IPS-18c (cell line): Measurements from ENCODE around the gene OCA2.
"Not testable (repeated sequence)": the region's sequence is repeated elsewhere in the genome, so short reads cannot be mapped to it uniquely, and the experiment has no call there.

Experiments
- H3K4me3 ChIP-seq: 2 replicates; pipeline ENCODE4 v1.7.0; 2013; ENCODE audit warnings: low read depth, mild to moderate bottlenecking, low read length, moderate library complexity; ENCODE audit not compliant: insufficient read depth
- H3K9me3 ChIP-seq: one replicate; pipeline ENCODE4 v1.6.1; 2013; ENCODE audit warnings: mild to moderate bottlenecking, low read length, moderate library complexity; ENCODE audit not compliant: control insufficient read depth, insufficient read depth

The OCA2 gene

DNA sequence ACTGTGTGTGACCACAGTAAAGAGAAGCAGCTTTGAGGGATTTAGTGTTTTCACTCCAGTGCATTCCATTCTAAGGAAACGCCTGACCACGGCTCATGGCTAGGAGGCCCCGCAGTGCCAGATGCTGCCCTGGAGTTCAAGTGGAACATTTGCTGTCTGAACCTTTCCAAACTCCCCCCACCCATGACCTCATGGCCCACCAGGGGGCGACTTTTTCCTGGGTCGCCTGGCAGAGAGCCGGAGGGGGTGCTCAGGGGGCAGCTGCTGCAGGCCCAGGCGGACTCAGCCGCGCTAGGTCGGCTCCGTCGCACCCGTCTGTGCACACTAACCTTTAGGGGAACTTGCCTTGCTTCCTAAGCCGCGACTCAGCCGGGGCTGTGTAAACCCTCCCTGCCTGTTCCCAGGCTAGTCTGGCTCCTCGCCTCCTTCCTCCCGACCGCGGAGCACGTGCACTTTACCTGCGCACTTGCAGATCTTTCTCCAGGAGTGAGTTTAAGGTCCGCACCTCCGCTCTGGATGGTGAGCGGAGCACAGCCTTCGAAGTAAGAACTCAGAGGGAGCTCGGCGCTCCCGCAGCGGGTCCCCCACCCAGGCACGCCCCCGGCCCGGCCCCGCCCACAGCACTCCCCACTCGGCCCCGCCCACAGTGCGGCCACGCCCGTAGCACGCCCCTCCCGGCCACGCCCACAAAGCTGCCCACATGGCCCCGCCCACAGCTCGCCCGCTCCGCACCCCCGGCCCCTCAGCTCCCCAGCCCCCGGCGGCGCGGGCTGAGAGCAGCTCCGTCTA lies at the start of gene OCA2:
Gene OCA2, minus strand, starts transcription at position 550 of the 789 bp plus-strand sequence. CDS start 17,441 bp downstream, outside the sequence.
- no peaks in the 10 kb centered on the region for H3K9me3 ChIP-seq
- peak within 1 kb of the TSS; percentile 48 for H3K4me3 ChIP-seq

DNA sequence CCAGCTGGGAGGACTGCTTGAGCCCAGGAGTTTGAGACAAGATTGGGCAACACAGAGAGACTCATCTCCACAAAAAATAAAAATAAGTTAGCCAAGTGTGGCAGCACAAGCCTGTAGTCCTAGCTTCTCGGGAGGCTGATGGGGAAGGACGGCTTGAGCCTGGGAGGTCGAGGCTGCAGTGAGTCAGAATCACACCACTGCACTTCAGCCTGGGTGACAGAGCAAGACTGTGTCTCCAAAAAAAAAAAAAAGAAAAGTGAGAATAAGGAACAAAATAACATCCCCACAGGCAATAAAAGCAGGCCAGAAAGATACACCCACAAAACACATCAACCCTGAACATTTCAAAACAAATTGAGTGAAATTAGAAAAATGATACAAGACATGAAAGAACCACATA lies 48.7 kb upstream of the OCA2 start:
- Histone ChIP-seq H3K9me3 (no peaks in the 10 kb centered on the region), H3K4me3 (no peak overlapping the region)

DNA sequence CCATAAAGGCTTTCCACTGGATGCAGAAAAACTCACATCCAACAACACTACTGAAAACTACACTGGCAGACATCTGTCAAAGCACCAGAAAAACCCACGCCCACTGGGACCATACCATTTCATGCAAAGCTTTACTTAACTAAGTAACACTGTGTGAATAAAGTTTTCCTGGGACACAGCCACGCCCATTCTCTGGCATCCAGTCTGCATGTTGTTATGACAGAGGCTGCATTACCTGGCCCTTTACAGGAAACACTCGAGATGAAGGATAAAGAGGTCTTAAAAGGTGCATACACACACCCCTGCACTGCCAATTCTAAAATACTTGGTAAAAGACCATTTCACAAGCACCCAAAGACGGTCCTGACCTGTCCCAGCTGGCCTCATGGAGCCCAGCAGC lies 46.3 kb upstream of the OCA2 start:
- H3K9me3 ChIP-seq: not testable (repeated sequence)

DNA sequence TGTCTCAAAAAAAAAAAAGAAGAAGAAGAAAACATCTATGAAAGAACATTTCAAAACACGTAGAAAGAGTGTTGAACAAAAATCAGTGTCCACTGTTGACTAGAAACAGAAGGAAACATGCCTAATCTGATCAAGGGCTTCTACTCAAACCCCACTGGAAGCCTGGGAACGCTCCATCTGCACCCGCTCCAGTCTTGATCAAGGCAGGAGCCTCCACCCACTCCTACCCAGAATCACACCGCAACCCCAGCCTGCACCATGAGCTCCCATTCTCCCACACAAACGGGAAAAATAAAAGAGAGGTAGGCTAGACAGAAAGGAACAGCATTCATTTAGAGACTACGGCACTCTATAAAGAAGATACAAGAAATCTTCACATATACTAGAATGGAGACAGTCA lies 40.9 kb upstream of the OCA2 start:
- no peak overlapping the region for H3K4me3 ChIP-seq
- H3K9me3 ChIP-seq: no peaks in the 10 kb centered on the region

More for the DNA sequence above, 46.3 kb upstream of the OCA2 start:
- H3K4me3 ChIP-seq: not testable (repeated sequence)

DNA sequence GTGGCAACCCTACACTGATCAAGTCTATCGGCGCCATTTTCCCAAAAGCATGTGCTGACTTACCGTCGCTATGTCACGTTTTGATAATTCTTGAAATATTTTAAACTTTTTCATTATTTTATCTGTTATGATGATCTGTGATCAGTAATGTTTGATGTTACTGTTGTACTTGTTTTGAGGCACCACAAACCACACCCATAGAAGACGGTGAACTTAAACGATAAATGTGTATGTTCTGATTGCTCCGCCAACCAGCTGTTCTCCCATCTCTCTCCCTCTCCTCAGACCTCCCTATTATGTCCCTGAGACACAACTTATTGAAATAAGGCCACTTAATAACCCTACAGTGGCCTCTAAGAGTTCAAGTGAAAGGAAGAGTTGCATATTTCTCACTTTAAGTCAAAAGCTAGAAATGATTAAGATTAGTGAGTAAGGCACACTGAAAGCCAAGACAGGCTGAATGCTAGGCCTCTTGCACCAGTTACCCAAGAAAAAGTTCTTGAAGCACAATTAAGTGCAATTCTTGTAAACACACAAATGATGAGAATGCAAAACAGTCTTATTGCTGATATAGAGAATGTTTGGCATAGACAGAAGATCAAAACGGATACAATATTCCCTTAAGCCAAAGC lies 38.4 kb upstream of the OCA2 start:
- not testable (repeated sequence) for H3K9me3 ChIP-seq, H3K4me3 ChIP-seq

DNA sequence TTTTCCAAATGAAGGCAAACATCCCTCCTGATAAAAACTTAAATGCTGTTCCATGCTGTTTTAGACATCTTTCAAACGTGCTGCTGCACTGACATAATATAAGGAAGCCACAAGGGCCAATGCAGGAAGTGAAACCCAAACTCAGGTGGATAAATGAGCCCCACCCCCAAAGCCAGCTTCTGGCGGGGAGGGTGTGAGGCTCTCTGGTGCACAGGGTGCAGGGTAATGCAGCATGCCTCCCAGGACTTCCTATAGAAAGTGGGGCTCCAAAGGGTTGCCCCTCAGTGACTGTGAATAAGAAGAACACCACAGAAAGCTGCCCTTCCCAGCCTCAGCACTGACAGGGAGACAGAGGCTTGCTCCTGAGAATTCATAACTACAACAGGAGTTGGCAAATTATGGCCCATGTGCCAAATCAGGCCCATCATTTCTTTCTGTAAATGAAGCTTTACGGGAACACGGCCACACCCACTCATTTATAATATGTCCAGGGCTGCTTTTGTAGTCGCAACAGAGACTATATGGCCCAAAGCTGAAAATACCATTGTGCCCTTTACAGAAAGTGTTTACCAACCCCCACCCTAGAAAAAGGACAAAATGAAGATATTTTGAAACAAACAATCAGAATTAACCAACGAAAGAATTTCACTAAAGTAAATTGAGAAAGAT lies 37.3 kb upstream of the OCA2 start:
- H3K4me3 ChIP-seq, H3K9me3 ChIP-seq: not testable (repeated sequence)

DNA sequence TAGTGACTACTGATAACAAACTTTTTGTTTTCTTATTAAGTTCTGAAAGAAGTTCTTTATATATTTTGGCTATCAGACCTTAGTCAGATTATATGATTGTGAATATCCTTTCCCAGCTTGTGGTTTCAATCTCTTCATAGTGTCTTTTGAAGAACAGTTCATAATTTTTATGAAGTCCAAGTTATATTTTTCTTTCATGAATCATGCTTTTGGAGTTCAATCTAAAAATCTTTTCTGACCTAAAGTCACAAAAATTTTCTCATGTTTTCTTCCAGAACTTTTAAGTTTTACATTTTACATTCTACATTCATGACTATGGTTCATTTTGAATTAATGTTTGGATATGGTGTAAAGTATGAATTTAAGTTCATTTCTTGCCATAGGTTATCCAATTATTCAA lies 34.2 kb upstream of the OCA2 start:
- Histone ChIP-seq H3K4me3 (no peak overlapping the region), H3K9me3 (no peaks in the 10 kb centered on the region)

DNA sequence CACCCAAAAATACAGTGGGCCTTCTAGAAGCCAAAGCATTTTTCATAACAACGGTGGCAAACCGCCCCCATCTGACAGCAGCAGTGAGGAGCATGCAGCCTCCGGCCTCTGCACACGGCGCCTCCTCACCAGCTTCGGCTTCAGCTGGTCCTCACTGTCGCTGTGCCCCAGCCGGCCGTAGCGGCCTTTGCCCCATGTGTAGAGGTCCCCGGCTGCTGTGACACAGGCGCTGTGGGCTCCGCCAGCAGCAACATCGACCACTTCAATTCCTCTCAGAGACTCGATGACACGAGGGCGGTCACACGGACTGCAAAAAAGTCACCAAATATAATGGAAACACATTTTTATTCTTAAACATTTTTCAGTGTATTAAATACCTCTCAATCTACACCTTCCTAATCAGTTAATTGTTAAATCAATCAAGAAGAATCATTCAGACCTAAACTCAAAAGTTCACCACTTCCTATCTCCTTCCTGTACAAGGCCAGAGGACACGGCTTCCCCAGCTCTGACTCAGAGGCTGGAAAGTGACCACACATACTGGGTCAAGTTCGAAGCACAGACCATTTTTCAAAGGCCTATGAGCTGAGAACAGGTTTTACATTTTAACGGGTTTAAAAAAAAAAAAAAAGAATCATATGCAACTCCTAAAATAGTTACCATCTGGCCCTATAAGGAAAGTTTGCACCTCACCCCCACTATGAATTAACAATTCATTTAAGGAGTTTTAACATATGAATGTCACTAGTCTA lies 33.6 kb upstream of the OCA2 start:
- Histone ChIP-seq H3K9me3 (no peaks in the 10 kb centered on the region), H3K4me3 (no peak overlapping the region)

DNA sequence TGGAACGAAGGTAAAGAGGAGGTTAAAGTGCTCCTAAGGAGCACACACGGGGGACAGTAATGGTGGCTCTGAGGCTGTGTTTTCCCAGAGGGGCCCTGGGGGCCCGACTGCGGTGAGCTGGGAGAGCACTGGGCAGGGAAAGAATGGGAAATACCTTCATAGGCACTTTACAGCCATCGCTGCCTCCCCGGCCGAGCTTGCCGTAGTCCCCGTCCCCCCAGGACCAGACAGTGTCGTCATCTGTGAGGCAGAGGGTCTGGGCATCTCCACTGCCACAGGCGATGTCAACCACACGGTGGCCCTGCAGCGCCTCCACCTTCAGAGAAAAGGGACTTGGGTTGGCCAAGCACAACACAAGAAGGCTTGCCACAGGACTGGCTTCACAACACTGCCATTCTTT lies 32.8 kb upstream of the OCA2 start:
- Histone ChIP-seq H3K9me3 (no peaks in the 10 kb centered on the region), H3K4me3 (no peak overlapping the region)

DNA sequence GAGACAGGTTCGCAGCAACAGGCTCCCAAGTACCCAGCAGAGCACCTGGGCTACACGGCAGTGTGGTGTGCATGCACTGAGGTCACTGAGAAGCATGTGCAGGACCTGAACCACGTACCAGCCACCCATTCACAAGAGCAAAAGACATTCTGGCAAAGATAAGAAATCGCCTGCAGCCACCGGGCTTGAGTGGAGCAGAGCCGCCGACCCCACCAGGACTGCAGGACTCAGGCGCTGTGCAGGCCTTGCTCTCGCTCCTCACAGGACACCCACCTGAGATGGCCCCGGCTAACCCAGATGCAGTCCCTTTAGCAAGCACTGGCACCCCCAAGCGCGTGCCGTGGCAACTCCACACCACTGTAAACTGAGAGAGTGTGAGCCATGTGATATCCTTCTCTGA lies 32.3 kb upstream of the OCA2 start:
- no peaks in the 10 kb centered on the region for H3K9me3 ChIP-seq
- no peak overlapping the region for H3K4me3 ChIP-seq

DNA sequence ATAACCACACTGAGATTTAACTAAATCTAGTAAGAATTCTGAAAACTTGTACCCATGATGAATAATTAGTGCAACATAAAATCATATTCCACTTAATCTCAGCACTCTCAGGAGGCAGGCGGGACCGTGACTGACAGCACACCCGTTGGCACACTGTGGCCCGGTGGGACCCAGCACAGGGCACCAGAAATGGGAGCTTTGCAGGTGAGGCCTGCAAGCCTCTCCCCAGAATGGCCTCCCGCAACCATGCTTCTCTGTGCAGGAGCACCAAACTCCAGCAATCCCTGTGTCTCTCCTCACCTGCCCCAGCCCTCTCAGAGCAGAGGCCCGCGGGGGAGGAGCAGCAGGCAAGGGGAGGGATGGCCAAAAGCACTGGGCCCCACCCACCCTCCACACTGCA lies 31.5 kb upstream of the OCA2 start:
- Histone ChIP-seq H3K4me3 (no peak overlapping the region), H3K9me3 (no peaks in the 10 kb centered on the region)

DNA sequence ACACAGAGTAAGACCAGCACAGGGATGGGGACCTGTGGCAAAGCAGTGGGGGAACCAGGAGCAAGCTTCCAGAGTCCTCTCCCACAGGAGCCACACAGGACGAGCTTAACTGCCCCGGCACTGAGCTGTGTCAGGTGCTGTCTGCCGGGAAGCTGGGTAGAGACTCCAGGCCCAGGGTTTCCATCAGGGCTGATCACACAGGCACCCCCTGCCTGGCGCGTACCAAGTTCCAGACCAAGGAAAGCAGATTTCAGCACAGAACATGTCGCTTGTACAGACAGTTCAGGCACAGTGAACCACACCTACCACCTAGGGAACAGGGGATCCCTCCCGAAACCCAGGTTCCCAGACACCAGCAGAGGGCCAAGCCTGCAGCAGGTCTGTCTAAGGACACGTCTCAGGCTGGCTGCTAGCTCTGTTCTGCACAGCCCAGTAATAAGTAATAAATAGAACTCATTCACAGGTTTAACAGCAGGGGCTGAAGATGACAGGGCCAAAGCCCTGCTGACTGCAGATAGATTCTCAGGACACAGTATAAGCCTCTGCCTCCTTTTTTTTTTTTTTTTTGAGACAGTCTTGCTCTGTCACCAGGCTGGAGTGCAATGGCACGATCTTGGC lies 30.2 kb upstream of the OCA2 start:
- Histone ChIP-seq H3K9me3 (no peaks in the 10 kb centered on the region), H3K4me3 (no peak overlapping the region)

DNA sequence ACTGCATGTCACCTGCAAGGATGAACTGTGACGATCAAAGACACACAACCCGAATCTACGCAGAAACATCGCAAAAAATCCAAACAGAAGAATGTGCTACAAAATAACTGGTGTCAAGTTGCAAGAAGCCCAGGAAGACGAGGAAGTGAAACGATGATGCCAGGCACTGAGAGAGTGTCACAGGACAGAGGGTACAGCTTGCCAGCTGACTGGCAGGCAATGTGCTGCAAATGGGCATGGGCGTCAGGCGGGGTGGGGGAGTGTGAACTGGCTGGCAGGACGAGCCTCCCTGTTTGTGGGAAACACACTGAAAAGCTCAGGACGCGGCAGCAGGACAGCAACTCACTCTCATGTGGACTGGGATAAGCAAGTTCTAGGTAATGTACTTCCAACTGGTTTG lies 28.9 kb upstream of the OCA2 start:
- H3K4me3 ChIP-seq: no peak overlapping the region
- no peaks in the 10 kb centered on the region for H3K9me3 ChIP-seq

DNA sequence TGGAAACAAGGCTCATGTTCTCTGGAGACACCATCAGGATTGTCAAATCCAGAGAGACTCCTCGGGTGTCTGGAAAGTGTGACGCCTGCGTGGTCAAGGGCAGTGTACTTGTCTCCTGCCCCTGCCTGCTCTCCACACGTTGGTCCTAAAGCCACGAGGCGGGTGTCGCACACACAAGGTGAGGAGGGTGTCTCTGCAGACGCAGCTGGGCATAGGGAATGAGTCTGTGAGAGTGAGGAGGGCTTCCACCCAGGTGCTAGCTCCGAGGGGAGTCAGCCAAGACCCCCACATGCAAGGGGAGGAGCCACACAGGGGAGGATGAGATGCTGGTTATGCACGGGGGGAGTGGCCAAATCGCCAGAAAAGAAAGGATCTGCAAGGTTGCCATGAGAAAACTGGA lies 27.9 kb upstream of the OCA2 start:
- no peaks in the 10 kb centered on the region for H3K9me3 ChIP-seq
- no peak overlapping the region for H3K4me3 ChIP-seq

DNA sequence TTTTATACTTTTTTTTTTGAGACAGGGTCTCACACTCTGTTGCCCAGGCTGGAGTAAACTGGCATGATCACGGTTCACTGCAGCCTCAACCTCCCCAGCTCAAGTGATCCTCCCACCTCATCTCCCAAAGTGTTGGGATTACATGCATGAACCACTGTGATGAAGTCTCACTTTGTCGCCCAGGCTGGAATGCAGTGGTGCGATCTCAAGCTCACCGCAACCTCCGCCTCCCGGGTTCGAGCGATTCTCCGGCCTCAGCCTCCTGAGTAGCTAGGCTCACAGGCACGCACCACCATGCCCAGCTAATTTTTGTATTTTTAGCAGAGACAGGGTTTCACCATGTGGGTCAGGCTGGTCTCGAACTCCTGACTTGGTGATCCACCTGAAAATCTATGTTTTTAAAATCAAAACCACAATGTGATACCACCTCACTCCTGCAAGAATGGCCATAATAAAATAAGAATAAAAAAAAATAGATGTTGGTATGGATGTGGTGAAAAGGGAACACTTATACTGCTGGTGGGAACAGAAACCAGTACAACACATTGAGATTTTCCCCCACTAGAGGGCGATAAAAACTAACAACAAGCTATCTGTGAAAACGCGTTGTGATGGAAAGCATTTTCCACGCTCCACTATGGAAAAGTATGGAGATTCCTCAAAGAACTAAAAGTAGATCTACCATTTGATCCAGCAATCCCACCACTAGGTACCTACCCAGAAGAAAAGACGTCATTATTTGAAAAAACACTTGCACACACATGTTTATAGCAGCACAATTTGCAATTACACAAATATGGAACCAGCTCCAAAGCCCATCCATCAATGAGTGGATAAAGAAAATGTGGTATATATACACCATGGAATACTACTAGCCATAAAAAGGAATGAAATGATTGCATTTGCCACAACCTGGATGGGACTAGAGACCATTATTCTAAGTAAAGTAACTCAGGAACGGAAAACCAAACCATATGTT lies 26.8 kb upstream of the OCA2 start:
- H3K4me3 ChIP-seq: no peak overlapping the region

DNA sequence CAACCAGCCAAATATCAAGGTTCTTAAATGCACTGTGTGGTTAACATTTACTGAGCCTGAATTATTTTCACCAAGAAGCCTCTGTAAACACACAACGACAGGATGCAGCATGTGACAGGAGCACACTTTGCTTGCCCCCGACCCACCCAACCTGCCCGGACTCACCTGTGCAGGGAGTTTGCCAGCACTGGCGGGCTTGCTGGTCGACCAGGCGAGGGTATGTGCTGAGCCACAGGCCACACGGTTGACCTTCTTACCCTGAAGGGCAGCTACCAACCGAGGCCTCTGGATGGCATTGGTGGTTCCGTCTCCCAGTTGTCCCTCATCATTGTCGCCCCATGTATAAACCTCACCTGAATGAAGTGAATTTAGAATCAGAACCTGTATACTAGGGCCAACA lies 25.7 kb upstream of the OCA2 start:
- H3K4me3 ChIP-seq: no peak overlapping the region
- H3K9me3 ChIP-seq: no peaks in the 10 kb centered on the region

More for the DNA sequence above, 26.8 kb upstream of the OCA2 start:
- H3K9me3 ChIP-seq: no peaks in the 10 kb centered on the region
